Measurements from ENCODE around the gene SIX3.

Gene SIX3

GRCh38 chr2:44969936-44970335, 28.4 kb downstream of the SIX3 start:
- no peaks in the 10 kb centered on the region for H3K9me3 ChIP-seq (ENCODE audit: control insufficient read depth, insufficient read depth, low read length)
- no peak overlapping the region for H3K9ac ChIP-seq (ENCODE audit: low read depth, low read length)
- H3K36me3 ChIP-seq (ENCODE audit: insufficient read depth, low read length) = no peaks in the 10 kb centered on the region
- H3K4me1 ChIP-seq (ENCODE audit: insufficient read depth, low read length) = peaks cover 7% of the 10 kb centered on the region; the same call in 1 of the 2 replicates

- Histone ChIP-seq H3K9me3 (ENCODE audit: control insufficient read depth, insufficient read depth, low read length) (no peaks in the 10 kb centered on the region), H3K4me1 (ENCODE audit: insufficient read depth, low read length) (peaks cover 7% of the 10 kb centered on the region; the same call in 1 of the 2 replicates), H3K36me3 (ENCODE audit: insufficient read depth, low read length) (no peaks in the 10 kb centered on the region), H3K9ac (ENCODE audit: low read depth, low read length) (no peak overlapping the region)
These were observed 29.4 kb downstream of the SIX3 start for GRCh38 chr2:44970846-44971450.

GRCh38 chr2:44972771-44973535, 31.5 kb downstream of the SIX3 start:
- Histone ChIP-seq H3K4me1 (ENCODE audit: insufficient read depth, low read length) (peaks cover 7% of the 10 kb centered on the region; the same call in 1 of the 2 replicates), H3K9me3 (ENCODE audit: control insufficient read depth, insufficient read depth, low read length) (no peaks in the 10 kb centered on the region), H3K36me3 (ENCODE audit: insufficient read depth, low read length) (no peaks in the 10 kb centered on the region), H3K9ac (ENCODE audit: low read depth, low read length) (no peak overlapping the region; the same call in 1 of the 2 replicates)

GRCh38 chr2:44974064-44974715, 32.7 kb downstream of the SIX3 start:
- Histone ChIP-seq H3K9ac (ENCODE audit: low read depth, low read length) (no peak overlapping the region), H3K4me1 (ENCODE audit: insufficient read depth, low read length) (peaks cover 7% of the 10 kb centered on the region; the same call in 1 of the 2 replicates), H3K9me3 (ENCODE audit: control insufficient read depth, insufficient read depth, low read length) (no peaks in the 10 kb centered on the region), H3K36me3 (ENCODE audit: insufficient read depth, low read length) (no peaks in the 10 kb centered on the region)

GRCh38 chr2:44975571-44976450, 34.3 kb downstream of the SIX3 start:
- Histone ChIP-seq H3K4me1 (ENCODE audit: insufficient read depth, low read length) (peaks cover 10% of the 10 kb centered on the region), H3K9ac (ENCODE audit: low read depth, low read length) (peak overlapping the region; percentile 45; the same call in 1 of the 2 replicates), H3K9me3 (ENCODE audit: control insufficient read depth, insufficient read depth, low read length) (no peaks in the 10 kb centered on the region)

GRCh38 chr2:44979581-44979980, 38.1 kb downstream of the SIX3 start:
- Histone ChIP-seq H3K4me1 (ENCODE audit: insufficient read depth, low read length) (peaks cover 5% of the 10 kb centered on the region; the same call in 1 of the 2 replicates), H3K36me3 (ENCODE audit: insufficient read depth, low read length) (no peaks in the 10 kb centered on the region), H3K9ac (ENCODE audit: low read depth, low read length) (no peak overlapping the region), H3K9me3 (ENCODE audit: control insufficient read depth, insufficient read depth, low read length) (no peaks in the 10 kb centered on the region)

More at GRCh38 chr2:44975571-44976450, 34.3 kb downstream of the SIX3 start:
- H3K36me3 ChIP-seq (ENCODE audit: insufficient read depth, low read length) = no peaks in the 10 kb centered on the region

GRCh38 chr2:44980751-44981713, 39.5 kb downstream of the SIX3 start:
- no peaks in the 10 kb centered on the region for H3K9me3 ChIP-seq (ENCODE audit: control insufficient read depth, insufficient read depth, low read length)
- peaks cover 5% of the 10 kb centered on the region; the same call in 1 of the 2 replicates for H3K4me1 ChIP-seq (ENCODE audit: insufficient read depth, low read length)
- no peak overlapping the region for H3K9ac ChIP-seq (ENCODE audit: low read depth, low read length)
- H3K36me3 ChIP-seq (ENCODE audit: insufficient read depth, low read length) = no peaks in the 10 kb centered on the region

GRCh38 chr2:44981714-44982108, 40.2 kb downstream of the SIX3 start:
- no peaks in the 10 kb centered on the region; the same call in 1 of the 2 replicates for H3K9me3 ChIP-seq (ENCODE audit: control insufficient read depth, insufficient read depth, low read length)

GRCh38 chr2:44983836-44984604, 42.5 kb downstream of the SIX3 start:
- Histone ChIP-seq H3K9ac (ENCODE audit: low read depth, low read length) (no peak overlapping the region), H3K9me3 (ENCODE audit: control insufficient read depth, insufficient read depth, low read length) (no peaks in the 10 kb centered on the region; the same call in 1 of the 2 replicates), H3K36me3 (ENCODE audit: insufficient read depth, low read length) (no peaks in the 10 kb centered on the region), H3K4me1 (ENCODE audit: insufficient read depth, low read length) (peaks cover 5% of the 10 kb centered on the region; the same call in 1 of the 2 replicates)

More at GRCh38 chr2:44981714-44982108, 40.2 kb downstream of the SIX3 start:
- Histone ChIP-seq H3K4me1 (ENCODE audit: insufficient read depth, low read length) (peaks cover 5% of the 10 kb centered on the region; the same call in 1 of the 2 replicates), H3K9ac (ENCODE audit: low read depth, low read length) (no peak overlapping the region), H3K36me3 (ENCODE audit: insufficient read depth, low read length) (no peaks in the 10 kb centered on the region)

- Histone ChIP-seq H3K9me3 (ENCODE audit: control insufficient read depth, insufficient read depth, low read length) (no peaks in the 10 kb centered on the region; the same call in 1 of the 2 replicates), H3K9ac (ENCODE audit: low read depth, low read length) (no peak overlapping the region), H3K4me1 (ENCODE audit: insufficient read depth, low read length) (no peaks in the 10 kb centered on the region), H3K36me3 (ENCODE audit: insufficient read depth, low read length) (no peaks in the 10 kb centered on the region)
These were observed 47.7 kb downstream of the SIX3 start for GRCh38 chr2:44989176-44989575.

GRCh38 chr2:44994377-44994776, 52.9 kb downstream of the SIX3 start:
- Histone ChIP-seq H3K9me3 (ENCODE audit: control insufficient read depth, insufficient read depth, low read length) (no peaks in the 10 kb centered on the region), H3K4me1 (ENCODE audit: insufficient read depth, low read length) (no peaks in the 10 kb centered on the region), H3K9ac (ENCODE audit: low read depth, low read length) (no peak overlapping the region), H3K36me3 (ENCODE audit: insufficient read depth, low read length) (no peaks in the 10 kb centered on the region)

Measured in ES-I3 (cell line).